DMS53 treated with DMSO at 0.1 percent for 48 hours (cell line): ENCODE results near the gene SNX14.
"Not testable (repeated sequence)": the region's sequence is repeated elsewhere in the genome, so short reads cannot be mapped to it uniquely, and the experiment has no call there.

ENCODE experiments used
- DNase-seq: peaks from one replicate; lab custom pipeline; 2025; ENCODE audit not compliant: unreplicated experiment; lab: John Stamatoyannopoulos, UW

The SNX14 gene

DNA sequence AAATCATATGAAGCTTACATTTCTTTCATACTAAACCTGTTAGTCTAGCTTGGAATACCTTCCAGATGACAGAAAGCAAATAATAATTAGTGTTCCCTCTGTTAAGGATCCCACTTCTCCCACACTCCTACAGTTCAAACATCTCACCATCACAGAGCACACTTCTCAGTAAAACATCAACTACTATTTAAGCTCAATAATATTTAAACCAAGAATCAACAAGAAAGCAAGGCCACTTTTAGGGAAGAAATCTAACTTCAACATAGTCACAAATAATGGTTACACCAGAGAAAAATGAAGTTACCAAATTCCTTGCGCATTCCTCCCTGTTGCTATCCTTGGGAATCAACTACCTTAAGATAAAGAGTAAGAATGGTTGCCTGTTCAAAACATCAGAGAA, 1.6 kb downstream of the SNX14 start:
- no peak for DNase-seq

DNA sequence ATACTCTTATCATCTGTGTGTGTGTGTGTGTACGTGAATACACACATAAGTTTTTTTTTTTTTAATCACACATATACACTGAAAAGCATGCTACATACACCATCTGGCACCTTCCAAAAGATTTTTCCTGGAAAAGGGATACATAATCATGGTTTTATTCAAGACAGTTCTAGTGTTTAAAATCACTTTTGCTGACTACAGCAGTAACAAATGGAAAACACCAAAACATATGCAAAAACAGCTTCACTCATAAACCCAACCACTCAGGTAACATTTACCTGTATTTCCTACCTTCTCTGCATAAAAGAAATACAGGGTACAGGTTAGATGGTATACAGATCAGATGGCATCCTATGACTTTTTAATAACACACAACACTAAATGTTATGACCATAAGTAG, 2.5 kb downstream of the SNX14 start:
- DNase-seq: no peak

DNA sequence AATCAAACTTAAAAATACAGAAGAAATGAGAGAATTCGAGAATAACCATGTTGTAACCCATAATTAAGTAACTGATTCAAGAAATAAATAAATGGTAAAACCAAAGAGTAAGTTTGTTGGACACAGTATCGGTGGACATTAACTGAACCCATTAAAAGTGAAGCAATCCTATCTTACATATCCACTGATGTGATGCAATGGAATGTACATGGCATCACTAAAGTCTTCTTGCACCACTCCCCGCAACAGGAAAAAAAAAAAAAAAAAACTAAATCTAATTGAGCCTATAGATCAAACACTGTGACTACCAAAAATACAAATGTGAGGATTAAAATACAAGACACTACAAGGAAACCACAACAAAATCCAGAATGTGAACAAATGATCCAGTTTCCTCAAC, 7.9 kb downstream of the SNX14 start:
- DNase-seq: no peak

DNA sequence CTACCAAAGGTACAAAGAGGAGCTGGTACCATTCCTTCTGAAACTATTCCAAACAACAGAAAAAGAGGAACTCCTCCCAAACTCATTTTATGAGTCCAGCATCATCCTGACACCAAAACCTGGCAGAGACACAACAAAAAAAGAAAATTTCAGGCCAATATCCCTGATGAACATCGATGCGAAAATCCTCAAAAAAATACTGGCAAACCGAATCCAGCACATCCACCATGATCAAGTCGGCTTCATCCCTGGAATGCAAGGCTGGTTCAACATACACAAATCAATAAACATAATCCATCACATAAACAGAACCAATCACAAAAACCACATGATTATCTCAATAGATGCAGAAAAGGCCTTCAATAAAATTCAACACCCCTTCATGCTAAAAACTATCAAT, 10.8 kb downstream of the SNX14 start:
- DNase-seq: not testable (repeated sequence)

DNA sequence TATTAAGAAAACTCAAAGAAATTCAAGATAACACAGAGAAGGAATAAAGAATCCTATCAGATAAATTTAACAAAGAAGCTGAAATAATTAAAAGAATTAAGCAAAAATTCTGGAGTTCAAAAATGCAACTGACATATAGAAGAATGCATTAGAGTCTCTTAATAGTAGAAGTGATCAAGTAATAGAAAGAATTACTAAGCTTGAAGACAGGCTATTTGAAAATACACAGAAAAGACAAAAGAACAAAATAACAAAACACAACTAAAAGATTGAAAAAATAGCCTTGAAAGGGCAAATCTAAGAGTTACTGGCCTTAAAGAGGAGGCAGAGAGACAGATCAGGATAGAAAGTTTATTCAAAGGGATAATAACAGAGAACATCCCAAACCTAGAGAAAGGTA, 12.1 kb downstream of the SNX14 start:
- DNase-seq: no peak

DNA sequence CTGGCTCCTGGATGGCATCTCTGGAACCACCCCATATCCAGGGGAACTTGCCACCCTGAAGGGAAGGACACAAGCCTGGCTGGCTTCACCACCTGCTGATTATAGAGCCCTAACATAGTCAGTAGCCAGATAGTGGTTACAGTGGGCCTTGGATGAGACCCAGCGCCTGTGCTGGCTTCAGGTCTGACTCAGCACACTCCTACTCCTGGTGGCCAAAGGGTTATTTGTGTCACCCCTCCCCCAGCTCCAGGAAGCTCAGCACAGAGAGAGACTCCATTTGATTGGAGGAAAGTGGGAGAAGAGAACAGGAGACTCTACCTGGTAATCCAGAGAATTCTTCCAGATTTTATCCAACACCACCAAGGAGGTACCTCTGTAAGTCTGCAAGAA, 12.8 kb downstream of the SNX14 start:
- DNase-seq: no peak

DNA sequence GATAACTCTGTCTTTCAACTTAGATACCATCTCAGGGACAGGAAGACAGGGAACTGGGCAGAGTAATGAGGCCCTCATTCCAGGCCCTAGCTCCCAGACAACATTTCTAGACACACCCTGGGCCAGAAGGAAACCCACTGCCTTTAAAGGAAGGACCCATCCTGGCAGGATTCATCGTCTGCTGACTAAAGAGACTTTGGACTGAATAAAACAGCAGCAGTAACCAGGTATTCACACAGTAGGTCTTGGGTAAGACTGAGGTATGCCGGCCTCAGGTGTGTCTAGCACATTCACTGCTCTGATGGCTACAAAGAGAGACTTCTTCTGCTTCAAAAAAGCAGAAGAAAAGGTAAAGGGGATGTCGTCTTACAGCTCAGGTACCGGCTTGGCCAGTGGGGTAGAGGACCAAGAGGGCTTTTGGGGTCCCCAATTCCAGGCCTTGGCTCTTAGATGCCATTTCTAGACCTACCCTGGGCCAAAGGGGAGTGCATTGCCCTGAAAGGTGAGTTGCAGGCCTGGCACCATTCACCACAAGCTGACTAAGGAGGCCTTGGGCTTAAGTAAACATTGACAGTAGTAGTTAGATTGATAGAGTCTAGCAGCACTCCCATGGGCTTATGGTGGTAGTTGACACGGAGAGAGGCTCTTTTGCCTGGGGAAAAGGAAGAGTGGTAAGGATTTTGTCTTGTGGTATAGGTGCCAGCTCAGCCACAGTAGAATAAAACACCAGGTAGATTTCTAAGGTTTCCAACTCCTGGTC, 13.4 kb downstream of the SNX14 start:
- DNase-seq: no peak

DNA sequence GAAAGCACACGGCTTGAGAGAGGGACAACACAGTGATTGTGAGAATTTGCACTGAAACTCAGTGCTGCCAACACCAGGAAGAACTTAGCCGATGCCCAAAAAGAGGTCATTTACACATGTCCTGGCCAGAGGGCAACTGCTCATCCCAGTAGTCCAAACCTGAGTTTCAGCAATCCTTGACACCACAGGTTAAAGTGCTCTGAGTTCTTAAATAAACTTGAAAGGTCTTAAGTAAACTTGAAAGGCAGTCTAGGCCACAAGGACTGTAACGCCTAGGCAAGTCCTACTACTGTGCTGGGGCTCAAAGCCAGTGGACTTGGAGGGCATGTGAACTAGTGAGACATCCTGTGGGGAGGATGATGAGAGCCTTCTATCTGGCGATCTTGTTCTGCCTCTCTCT, 14.1 kb downstream of the SNX14 start:
- no peak for DNase-seq

DNA sequence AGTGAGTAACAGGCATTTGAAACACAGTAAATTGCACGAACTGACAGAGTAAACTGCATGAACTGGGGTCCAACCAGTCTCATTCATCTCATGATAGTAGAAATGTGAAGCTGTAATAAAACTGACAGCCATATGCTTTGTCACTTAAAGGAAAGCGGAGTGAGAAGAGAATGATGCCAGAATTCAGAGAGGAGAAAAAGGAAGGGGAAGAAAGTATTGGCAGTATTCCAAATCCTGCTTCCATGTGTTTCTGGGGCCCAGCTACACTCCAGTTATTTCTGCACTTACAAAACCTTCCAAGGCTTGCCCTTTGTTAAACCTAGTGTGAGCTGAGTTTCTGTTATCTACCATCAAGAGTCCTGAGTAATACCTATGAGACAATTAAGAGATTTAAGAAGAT, 17.2 kb downstream of the SNX14 start:
- no peak for DNase-seq

DNA sequence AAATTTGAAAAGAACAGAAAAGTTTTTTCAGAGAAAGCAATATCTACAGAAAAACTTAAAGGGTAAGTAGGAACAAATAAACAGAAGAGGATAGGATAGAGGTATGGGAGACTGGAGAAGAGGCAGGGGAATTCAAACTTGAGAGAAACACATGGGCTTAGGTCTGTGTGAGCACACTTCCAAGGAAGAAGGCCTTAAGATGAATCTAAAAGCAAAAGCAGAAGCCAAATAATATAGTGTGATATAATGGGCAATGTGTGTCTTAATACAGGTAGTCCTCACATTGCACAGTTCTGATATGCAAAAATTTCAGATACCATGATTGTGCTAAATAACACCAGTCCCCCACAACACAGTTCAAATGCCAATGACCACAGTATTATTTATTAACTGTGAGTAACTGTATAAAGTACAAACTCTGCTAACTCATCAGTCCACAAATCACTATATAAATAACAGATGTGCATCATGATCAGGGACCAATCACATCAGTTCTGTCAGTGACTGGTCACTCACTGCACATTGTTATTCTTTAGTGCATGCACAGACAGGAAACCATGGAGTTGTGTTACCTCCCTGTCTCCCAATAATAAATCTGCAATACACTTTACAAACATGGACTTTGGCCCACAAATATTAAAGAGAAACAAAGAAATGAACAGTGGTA, 18.6 kb downstream of the SNX14 start:
- peak; percentile 10 for DNase-seq

DNA sequence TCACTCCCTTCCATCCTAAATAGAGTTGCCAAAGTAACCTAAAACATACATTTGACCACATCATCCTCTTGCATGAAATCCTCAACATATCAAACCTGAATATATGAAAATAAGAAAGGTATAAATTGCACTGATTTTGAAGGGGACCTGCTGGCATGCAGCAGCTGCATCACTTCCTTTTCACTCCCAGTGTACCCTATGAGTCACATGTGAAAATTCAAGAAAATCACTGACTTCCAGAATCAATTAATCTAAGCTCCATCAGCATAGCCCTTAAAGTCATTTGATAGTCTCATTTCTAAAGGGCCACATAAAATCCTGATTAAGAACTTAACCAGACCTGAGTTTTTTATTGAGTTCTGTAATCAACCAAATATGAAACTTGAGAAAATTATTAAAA, 24.3 kb downstream of the SNX14 start:
- no peak for DNase-seq

DNA sequence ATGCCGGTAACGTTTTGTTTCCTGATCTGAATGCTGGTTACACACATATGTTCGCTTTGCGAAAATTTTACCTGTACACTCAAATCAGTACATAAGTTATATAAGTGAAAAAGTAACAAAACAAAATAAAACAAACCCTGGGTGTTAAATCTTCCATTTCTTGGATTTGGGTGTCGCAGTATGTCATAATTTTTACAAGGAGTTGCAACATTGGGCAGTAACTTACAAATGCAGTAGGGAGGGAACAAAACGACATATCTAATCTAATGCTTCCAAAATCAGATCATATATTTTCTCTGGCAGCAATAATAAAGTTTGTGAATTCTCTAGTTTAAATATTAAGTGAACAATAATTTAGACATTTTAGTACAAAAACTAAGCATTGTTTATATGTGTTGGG, 25.2 kb downstream of the SNX14 start:
- no peak for DNase-seq

DNA sequence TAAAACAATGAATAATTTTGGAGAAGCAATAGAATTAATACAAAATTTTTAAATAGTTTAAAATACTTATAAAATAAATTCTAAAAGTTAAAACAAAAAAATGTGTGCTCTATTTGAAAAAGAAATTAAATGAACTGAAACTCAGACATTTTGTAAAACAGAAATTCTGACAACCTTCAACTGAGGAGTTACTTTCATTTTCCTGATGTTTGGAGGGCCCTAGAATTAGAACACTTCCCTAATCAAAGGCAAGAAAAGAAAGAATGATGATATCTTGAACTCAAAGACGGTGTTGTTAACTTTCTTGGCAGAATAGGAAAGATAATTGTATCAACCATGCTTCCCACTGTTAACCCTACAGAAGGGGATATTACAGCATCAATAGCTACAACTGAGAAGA, 27.9 kb downstream of the SNX14 start:
- DNase-seq: no peak

DNA sequence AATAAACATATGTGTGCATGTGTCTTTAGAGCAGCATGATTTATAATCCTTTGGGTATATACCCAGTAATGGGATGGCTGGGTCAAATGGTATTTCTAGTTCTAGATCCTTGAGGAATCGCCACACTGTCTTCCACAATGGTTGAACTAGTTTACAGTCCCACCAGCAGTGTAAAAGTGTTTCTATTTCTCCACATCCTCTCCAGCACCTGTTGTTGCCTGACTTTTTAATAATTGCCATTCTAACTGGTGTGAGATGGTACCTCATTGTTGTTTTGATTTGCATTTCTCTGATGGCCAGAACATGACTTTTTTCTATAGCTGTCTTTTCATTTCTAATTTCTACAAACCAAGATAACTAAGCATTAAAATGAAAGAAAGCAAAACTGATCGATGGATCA, 29.4 kb downstream of the SNX14 start:
- DNase-seq: not testable (repeated sequence)

DNA sequence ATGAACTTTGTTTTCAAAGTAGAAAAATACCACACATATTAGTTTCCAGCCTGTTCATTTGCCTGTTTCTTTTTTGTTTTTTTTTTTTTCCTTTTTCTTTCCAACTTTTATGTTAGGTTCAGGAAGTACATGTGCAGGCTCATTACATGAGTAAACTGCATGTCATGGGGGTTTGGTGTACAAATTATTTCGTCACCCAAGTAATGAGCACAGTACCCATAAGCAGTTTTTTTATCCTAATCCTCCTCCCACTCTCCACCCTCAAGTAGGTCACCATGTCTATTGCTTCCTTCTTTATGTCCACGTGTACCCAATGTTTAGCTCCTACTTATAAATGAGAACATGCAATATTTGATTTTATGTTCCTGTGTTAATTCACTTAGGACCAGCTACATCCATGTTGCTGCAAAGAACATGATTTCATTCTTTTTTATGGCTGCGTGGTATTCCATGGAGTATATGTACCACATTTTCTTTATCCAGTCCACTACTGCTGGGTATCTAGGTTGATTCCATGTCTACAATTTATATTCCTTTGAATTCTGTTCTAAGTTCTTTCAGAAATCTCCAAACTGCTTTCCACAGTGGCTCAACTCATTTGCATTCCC, 31.8 kb downstream of the SNX14 start:
- DNase-seq: no peak

DNA sequence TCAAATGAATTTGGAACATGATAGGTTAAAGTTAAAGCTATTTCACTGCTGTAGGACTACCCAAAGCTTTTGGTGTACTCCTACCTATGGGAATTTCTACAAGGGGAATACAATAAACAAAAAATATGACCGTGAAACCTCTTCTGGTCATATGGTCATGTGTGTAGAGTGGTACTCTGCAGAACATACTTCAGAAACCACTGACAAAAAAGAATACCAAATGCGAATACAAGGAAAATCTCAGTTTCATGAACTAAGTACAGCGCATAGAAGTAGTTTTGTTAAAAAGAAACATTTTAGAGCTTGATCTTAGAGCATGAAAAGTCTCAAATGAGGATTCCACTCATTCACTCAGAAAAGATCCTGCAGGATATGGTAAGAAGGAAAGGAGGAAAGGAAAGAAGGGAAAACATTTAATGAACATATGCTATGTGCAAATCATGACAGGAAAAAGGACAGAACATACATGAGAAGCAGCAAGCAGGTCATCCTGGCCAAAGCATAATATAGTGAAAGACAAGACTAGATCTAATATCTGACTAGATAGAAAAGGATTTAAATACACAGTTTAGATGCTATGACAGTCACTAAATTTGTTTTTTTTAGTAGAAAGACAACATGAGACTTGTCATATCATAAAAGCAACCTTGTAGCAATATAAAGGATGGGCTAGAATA, 36.5 kb downstream of the SNX14 start:
- DNase-seq: no peak

DNA sequence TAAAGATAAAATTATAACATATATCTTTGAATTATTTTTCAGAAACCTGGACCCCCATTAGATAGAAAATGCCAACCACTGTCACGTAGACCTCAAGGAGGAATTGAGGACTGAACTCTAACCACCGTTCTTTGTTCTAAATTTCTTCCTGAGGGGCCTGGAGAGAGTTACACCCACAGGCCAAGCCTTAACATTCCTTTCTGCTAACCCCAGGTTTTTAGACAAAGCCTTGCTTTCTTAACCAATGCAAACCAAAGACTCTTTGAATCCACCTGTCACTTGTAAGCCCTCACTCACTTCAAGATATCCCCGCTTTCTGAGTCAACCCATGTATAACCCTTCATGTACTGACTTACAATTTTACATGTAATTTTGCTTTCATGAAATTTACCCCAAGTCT, 41.0 kb downstream of the SNX14 start:
- DNase-seq: no peak

DNA sequence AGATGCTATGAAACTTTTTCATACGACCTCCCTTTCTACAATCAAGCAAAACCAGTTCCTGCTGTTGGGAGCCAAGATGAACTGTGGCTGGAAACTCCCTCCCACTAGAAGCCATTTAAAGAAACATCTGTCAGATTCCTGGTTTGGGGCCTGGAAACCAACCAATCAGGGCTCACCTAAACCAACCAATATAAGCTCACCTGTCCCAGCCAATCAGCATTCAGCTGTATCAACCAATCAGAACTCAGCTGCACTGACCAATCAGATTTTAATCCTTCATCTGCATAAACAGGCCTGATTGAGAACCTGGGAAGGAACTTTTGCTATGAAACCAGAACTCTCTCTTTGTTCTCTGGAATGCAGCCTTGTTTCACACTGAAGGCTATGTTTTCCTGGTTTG, 42.4 kb downstream of the SNX14 start:
- no peak for DNase-seq

DNA sequence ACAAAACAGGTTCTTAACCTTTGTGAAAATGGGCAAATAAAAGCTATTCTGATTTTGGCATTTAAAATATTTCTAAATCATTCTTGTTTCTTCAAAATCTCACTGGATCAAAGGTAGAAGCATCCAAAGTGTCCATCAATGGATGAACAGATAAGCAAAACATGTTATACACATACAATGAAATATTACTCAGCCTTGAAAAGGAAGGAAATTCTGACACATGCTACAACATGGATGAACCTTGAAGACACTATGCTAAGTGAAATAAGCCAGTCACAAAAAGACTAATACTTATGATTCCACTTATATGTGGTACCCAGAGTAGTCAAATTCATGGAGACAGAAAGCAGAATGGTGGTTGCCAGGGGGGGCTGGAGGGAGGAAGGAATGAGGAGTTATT, 45.9 kb downstream of the SNX14 start:
- no peak for DNase-seq

DNA sequence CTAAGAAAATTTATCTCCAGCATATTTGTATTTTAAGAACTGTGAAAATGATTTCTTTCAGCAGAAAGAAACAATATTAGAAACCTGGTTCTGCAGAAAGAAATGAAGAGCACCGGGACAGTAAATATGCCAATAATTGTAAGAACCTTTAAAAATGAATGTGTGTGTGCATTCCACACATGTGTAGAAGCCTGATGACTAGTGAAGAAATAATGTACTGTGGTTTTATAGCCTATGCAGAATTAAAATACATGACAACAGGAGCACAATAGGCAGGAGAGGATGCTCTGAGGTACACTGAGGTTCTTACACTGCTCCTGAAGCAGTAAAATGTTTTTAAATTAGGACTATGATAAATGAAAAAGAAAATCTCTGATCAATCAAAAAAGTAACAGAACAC, 48.9 kb downstream of the SNX14 start:
- no peak for DNase-seq

DNA sequence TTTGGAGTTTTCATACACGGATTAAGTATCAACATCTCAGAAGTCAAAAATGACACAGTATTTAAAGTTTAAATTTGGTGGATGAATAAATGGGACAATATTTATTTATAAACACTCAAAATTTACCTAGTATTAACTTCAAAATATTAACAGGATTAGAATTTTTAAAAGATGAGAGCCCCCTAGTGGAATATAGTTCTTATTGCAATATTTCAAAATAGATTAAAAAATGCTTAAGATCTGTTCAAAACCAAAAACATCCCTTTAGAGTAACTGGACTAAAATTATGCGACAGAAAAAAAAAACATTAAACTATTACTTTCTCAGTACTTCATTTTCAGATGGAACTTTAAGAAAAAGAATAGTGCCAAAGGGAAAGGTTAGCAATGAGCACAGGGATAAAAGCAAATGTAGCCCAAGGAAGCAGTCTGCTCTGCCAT, 56.6 kb downstream of the SNX14 start:
- peak; percentile 5 for DNase-seq

DNA sequence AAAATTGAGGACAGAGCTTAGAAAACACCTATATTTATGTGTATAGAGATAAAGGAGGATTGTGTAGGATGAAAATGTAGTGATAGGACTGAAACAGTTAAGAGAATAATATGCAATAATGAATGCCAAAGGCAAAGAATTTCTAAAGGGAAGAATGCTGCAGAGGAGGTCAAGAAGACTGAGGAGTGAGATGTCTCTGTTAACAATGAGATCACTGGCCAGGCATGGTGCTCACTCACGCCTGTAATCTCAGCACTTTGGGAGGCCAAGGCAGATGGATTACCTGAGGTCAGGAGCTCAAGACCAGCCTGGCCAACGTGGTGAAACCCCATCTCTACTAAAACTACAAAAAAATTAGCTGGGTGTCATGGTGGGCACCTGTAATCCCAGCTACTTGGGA, 69.4 kb downstream of the SNX14 start:
- DNase-seq: not testable (repeated sequence)
